ENCODE results near the gene EIF1B. TPM values are rescaled to one million over a fixed set of nuclear protein-coding genes. Genes with fewer than 3 reads are reported as not detected.

Gene EIF1B
- total and polyA plus RNA-seq, 2 of the 13 experiments (the other 11 are each of a cell fraction or from before 2014, with no cell fraction given): 12.7 to 29.1 TPM

- H3K36me3 ChIP-seq (replicated peaks in 1 of 2; ENCODE audit: control insufficient read depth in 1 of 2, insufficient read depth in 2 of 2, low read length in 2 of 2): peaks cover 0 to 12% of the 10 kb centered on the region in 2 experiments
- CTCF ChIA-PET (ENCODE audit: low intra/inter-chr PET ratio, low total read pairs): no interaction called here
Measured at GRCh38 chr3:40312661-40313226, 3.2 kb downstream of the EIF1B start.

DNA sequence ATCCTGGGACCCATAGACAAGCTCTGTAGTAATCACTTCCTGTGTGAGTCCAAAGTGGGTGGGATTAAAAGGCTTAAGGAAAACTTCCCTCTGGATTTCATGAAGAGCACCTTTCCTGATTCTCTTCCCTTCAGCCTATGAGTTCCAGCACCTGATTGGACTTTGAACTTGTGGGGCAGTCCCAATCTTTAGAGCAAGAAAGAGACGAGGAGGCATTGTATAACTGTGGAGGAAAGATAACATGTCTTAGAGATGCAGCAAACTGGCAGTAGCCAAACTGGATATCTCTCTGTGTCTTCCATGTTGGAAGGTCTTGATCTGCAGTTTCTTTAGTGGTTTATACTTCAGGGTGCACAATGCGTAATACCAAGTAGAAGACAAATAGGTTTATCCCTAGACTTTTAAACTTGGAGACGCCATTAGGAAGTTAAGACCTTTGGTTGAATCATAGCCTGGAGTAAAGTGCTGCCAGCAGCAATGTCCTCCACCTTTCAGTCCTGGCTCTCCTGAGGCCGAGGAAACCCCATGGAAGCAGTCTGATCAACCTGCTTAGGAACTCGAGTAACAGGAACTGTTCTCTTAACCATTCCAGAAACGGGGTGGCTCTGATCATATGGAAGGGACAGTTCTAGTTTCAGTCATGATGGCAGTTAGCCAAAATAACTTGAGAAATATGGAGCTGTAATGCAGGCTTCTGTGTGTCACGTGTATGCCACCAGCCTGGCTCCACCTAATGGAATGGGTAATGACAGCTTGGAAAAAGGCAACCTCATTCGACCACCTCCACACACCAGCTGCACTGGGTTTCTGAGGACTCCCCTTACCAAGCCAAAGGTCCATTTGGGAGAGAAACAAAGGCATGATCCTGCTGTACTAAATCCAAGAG lies 4.7 kb downstream of the EIF1B start:
- Histone ChIP-seq H3K4me3 (replicated peaks in 1 of 3; ENCODE audit: insufficient read depth in 1 of 3, low read depth in 2 of 3, low read length in 3 of 3) (no peak overlapping the region), H3K9ac (ENCODE audit: insufficient read depth, low read depth, low read length) (no peak overlapping the region), H4K20me1 (ENCODE audit: insufficient read depth, low read length) (no peaks in the 10 kb centered on the region; the same call in 1 of the 2 replicates), H3K27ac (ENCODE audit: extremely low read length, insufficient read depth, low read length) (no peak overlapping the region), H3K27me3 (ENCODE audit: control insufficient read depth in 1 of 2, insufficient read depth in 2 of 2, low read length in 2 of 2) (no peaks in the 10 kb centered on the region), H3K36me3 (replicated peaks in 1 of 2; ENCODE audit: control insufficient read depth in 1 of 2, insufficient read depth in 2 of 2, low read length in 2 of 2) (peaks cover 0 to 12% of the 10 kb centered on the region in 2 experiments), H3K9me3 (ENCODE audit: low read length) (no peaks in the 10 kb centered on the region), H3K4me2 (ENCODE audit: low read depth, low read length) (no peak overlapping the region), H3K79me2 (ENCODE audit: insufficient read depth, low read length) (peaks cover 19% of the 10 kb centered on the region), H3K4me1 (ENCODE audit: insufficient read depth, low read length) (peaks cover 38% of the 10 kb centered on the region), H2AFZ (ENCODE audit: low read length) (no peak overlapping the region)
- FAIRE-seq: no peak
- intact Hi-C loops (cut with micrococcal nuclease; ENCODE audit: unreplicated experiment) (no loop called here), in situ Hi-C loops (cut with HindIII; ENCODE audit: extremely low pct_ligation_motif_present, low pct_unique_long_range_greater_than_20kb) (loop anchor here (10.0 kb wide), 1 partner anchor 141 kb away; the partner anchor contains the start of gene RPL14)
- ChIA-PET CTCF (ENCODE audit: low intra/inter-chr PET ratio, low total read pairs) (interaction anchor here (0.8 kb wide), 1 partner anchor 123 kb away, joined by 3 read pairs; no protein-coding TSS in a partner anchor), POLR2A (interaction anchor here (1.0 kb wide), 1 partner anchor 122 kb away, joined by 3 read pairs; no protein-coding TSS in a partner anchor)
- 76% methylated on average over 6 of the region's 8 CpGs for WGBS (ENCODE audit: low lambda C conversion rate)
- no TSS peak for BruUV-seq (replicated peaks)
- peak; percentile 6; the same call in 1 of the 3 replicates for ATAC-seq
- peak; percentile 34 for DNase-seq (ENCODE audit: low spot score)
- TF ChIP-seq ATF7-NPFF (CRISPR knock-in tag; IDR thresholded peaks at IDR 0.05; ENCODE audit: low read depth): no peak
- peak; percentile 78 for TF ChIP-seq PAF1 (CRISPR knock-in tag; IDR thresholded peaks at IDR 0.05)
- no peak for TF ChIP-seq EED (CRISPR knock-in tag; IDR thresholded peaks at IDR 0.05)
- TF ChIP-seq U2AF1 (optimal IDR thresholded peaks at IDR 0.05; ENCODE audit: low read depth, low read length): no peak
- no peak for TF ChIP-seq KDM5B (CRISPR knock-in tag; IDR thresholded peaks at IDR 0.05; ENCODE audit: borderline replicate concordance)
- TF ChIP-seq, protein P1, sequence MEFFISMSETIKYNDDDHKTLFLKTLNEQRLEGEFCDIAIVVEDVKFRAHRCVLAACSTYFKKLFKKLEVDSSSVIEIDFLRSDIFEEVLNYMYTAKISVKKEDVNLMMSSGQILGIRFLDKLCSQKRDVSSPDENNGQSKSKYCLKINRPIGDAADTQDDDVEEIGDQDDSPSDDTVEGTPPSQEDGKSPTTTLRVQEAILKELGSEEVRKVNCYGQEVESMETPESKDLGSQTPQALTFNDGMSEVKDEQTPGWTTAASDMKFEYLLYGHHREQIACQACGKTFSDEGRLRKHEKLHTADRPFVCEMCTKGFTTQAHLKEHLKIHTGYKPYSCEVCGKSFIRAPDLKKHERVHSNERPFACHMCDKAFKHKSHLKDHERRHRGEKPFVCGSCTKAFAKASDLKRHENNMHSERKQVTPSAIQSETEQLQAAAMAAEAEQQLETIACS (CRISPR knock-in tag; IDR thresholded peaks at IDR 0.05): no peak
- TF ChIP-seq POLR2A (IDR thresholded peaks at IDR 0.05; ENCODE audit: insufficient read depth in 1 of 2, low read depth in 2 of 2, low read length in 2 of 2): 0 out of 4 replicates have a peak, but pooled peaks of 1 of the 2 experiments have one; percentile 15
- 0 out of 2 replicates have a peak, but pooled peaks have one; percentile 23 for TF ChIP-seq NR2C2 (CRISPR knock-in tag; IDR thresholded peaks at IDR 0.05; ENCODE audit: borderline replicate concordance)
- TF ChIP-seq HES4 (CRISPR knock-in tag; IDR thresholded peaks at IDR 0.05; ENCODE audit: borderline replicate concordance): no peak
- TF ChIP-seq FOXC1 (CRISPR knock-in tag; IDR thresholded peaks at IDR 0.05; ENCODE audit: borderline replicate concordance): no peak
- TF ChIP-seq CSRNP1 (CRISPR knock-in tag; IDR thresholded peaks at IDR 0.05): no peak
- peak; percentile 69 for TF ChIP-seq HNF4A (CRISPR knock-in tag; IDR thresholded peaks at IDR 0.05)
- TF ChIP-seq KLF9 (CRISPR knock-in tag; IDR thresholded peaks at IDR 0.05; ENCODE audit: low read depth): no peak

More at GRCh38 chr3:40312661-40313226, 3.2 kb downstream of the EIF1B start:
- Histone ChIP-seq H3K27me3 (ENCODE audit: control insufficient read depth in 1 of 2, insufficient read depth in 2 of 2, low read length in 2 of 2) (no peaks in the 10 kb centered on the region), H4K20me1 (ENCODE audit: insufficient read depth, low read length) (no peaks in the 10 kb centered on the region; the same call in 1 of the 2 replicates), H3K79me2 (ENCODE audit: insufficient read depth, low read length) (peaks cover 19% of the 10 kb centered on the region), H3K27ac (ENCODE audit: extremely low read length, insufficient read depth, low read length) (no peak overlapping the region), H3K4me3 (replicated peaks in 1 of 3; ENCODE audit: insufficient read depth in 1 of 3, low read depth in 2 of 3, low read length in 3 of 3) (no peak overlapping the region), H3K4me1 (ENCODE audit: insufficient read depth, low read length) (peaks cover 44% of the 10 kb centered on the region), H3K4me2 (ENCODE audit: low read depth, low read length) (no peak overlapping the region), H3K9ac (ENCODE audit: insufficient read depth, low read depth, low read length) (no peak overlapping the region), H2AFZ (ENCODE audit: low read length) (no peak overlapping the region), H3K9me3 (ENCODE audit: low read length) (no peaks in the 10 kb centered on the region)
- WGBS (ENCODE audit: low lambda C conversion rate): 57% methylated on average over 2 of the region's 2 CpGs
- FAIRE-seq (no peak), DNase-seq (ENCODE audit: low spot score) (no peak), ATAC-seq (no peak)
- no TSS peak for BruUV-seq (replicated peaks)
- intact Hi-C loops (cut with micrococcal nuclease; ENCODE audit: unreplicated experiment) (no loop called here), in situ Hi-C loops (cut with HindIII; ENCODE audit: extremely low pct_ligation_motif_present, low pct_unique_long_range_greater_than_20kb) (loop anchor here (10.0 kb wide), 1 partner anchor 142 kb away; the partner anchor contains the start of gene RPL14)
- POLR2A ChIA-PET: no interaction called here
- no peak for TF ChIP-seq KLF12 (CRISPR knock-in tag; IDR thresholded peaks at IDR 0.05; ENCODE audit: borderline replicate concordance)
- TF ChIP-seq POLR2A (IDR thresholded peaks at IDR 0.05; ENCODE audit: insufficient read depth in 1 of 2, low read depth in 2 of 2, low read length in 2 of 2): peak in 1 of 2 experiments; percentile 50; a peak in 2 of 4 replicates

Data from HepG2 (cell line).